Panc1 (cell line): ENCODE results near the gene ZDHHC8.
"Not testable (repeated sequence)": the region's sequence is repeated elsewhere in the genome, so short reads cannot be mapped to it uniquely, and the experiment has no call there.

Source experiments
- CTCF ChIP-seq: fragments of 450-650 bp; IDR thresholded peaks from 2 replicates; pipeline ENCODE4 v1.5.1; 2017; ENCODE audit warnings: mild to moderate bottlenecking
- POLR2AphosphoS5 ChIP-seq: IDR thresholded peaks from 2 replicates; pipeline ENCODE4 v1.6.1; 2012; ENCODE audit warnings: mild to moderate bottlenecking, low read depth, low read length, moderate library complexity
- REST ChIP-seq, 2 experiments: IDR thresholded peaks; 2 replicates each; pipeline ENCODE4 v1.6.1; 2011 to 2012; ENCODE audit warnings: low read depth in 2 of 2, control low read depth in 1 of 2, low read length in 1 of 2, mild to moderate bottlenecking in 1 of 2, moderate library complexity in 1 of 2; ENCODE audit not compliant: insufficient read depth in 1 of 2
- TCF7L2 ChIP-seq: IDR thresholded peaks from 2 replicates; pipeline ENCODE4 v1.6.1; 2011; ENCODE audit warnings: mild to moderate bottlenecking, low read depth, low read length, inconsistent platforms

- TF ChIP-seq CTCF; TCF7L2; POLR2AphosphoS5; REST (IDR thresholded peaks at IDR 0.05; ENCODE audit: insufficient read depth in 1 of 2, low read depth in 2 of 2, low read length in 1 of 2): not testable (repeated sequence)
Observed at GRCh38 chr22:20159531-20159930, 27.9 kb downstream of the ZDHHC8 start.
